ENCODE data around the gene CLHC1. TPM values are rescaled to one million over a fixed set of nuclear protein-coding genes. Genes with fewer than 3 reads are reported as not detected.

Gene CLHC1
- total RNA-seq, 1 donor = 14.5 TPM

- Histone ChIP-seq H3K4me2 (ENCODE audit: insufficient read depth, low read length) (peak overlapping the region; percentile 99), H2AFZ (ENCODE audit: low read length) (peak overlapping the region; percentile 98), H3K9me3 (ENCODE audit: low read depth, low read length) (no peaks in the 10 kb centered on the region), H4K20me1 (ENCODE audit: insufficient read depth, low read length) (peaks cover 21% of the 10 kb centered on the region), H3K27me3 (ENCODE audit: insufficient read depth, low read length) (no peaks in the 10 kb centered on the region), H3K79me2 (ENCODE audit: insufficient read depth, low read length) (peaks cover 65% of the 10 kb centered on the region), H3K36me3 (ENCODE audit: insufficient read depth, low read length) (peaks cover 40% of the 10 kb centered on the region), H3K4me3 (ENCODE audit: insufficient read depth, low read length) (peak overlapping the region; percentile 96), H3K27ac (ENCODE audit: low read depth, low read length) (peak overlapping the region; percentile 99), H3K4me1 (ENCODE audit: insufficient read depth, low read length) (peaks cover 31% of the 10 kb centered on the region)
- DNase-seq (ENCODE audit: insufficient read length, low spot score, missing footprints) = peak; percentile 87
- TF ChIP-seq CTCF (IDR thresholded peaks at IDR 0.05; ENCODE audit: extremely low read depth, low read depth, low read length) = no peak
Measured at GRCh38 chr2:55232863-55233657, 967 bp upstream of the CLHC1 start.

GRCh38 chr2:55231546-55232083, 478 bp downstream of the CLHC1 start:
- no peak for DNase-seq (ENCODE audit: insufficient read length, low spot score, missing footprints)
- peaks cover 31% of the 10 kb centered on the region for H3K4me1 ChIP-seq (ENCODE audit: insufficient read depth, low read length)
- peak overlapping the region; percentile 98 for H2AFZ ChIP-seq (ENCODE audit: low read length)
- peaks cover 34% of the 10 kb centered on the region for H3K36me3 ChIP-seq (ENCODE audit: insufficient read depth, low read length)
- no peak for TF ChIP-seq CTCF (IDR thresholded peaks at IDR 0.05; ENCODE audit: extremely low read depth, low read depth, low read length)
- peaks cover 75% of the 10 kb centered on the region for H3K79me2 ChIP-seq (ENCODE audit: insufficient read depth, low read length)
- H3K4me2 ChIP-seq (ENCODE audit: insufficient read depth, low read length) = peak overlapping the region; percentile 99
- no peaks in the 10 kb centered on the region for H3K9me3 ChIP-seq (ENCODE audit: low read depth, low read length)
- peak overlapping the region; percentile 99 for H3K27ac ChIP-seq (ENCODE audit: low read depth, low read length)
- peak overlapping the region; percentile 96 for H3K4me3 ChIP-seq (ENCODE audit: insufficient read depth, low read length)
- H4K20me1 ChIP-seq (ENCODE audit: insufficient read depth, low read length) = peaks cover 29% of the 10 kb centered on the region
- no peaks in the 10 kb centered on the region for H3K27me3 ChIP-seq (ENCODE audit: insufficient read depth, low read length)

DNA sequence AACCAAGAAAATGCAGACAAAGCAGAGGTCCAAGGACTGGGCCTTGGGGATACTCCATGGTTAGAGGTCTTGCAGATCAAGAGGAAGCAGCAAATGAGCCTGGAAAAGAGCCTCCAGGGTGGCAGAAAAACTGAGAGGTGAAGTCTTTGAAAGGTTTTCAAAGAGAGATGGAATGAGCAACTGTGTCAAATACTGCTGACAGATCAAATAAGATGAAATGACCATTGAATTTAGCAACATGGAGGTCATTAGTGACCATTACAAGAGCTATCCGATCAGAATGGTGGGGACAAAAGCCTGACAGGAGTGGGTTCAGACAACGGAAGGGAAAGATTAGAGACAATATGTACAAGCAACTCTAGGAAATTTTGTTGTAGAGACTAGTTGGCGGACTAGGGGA, 1.5 kb downstream of the CLHC1 start:
- peaks cover 29% of the 10 kb centered on the region for H3K4me1 ChIP-seq (ENCODE audit: insufficient read depth, low read length)
- no peak for DNase-seq (ENCODE audit: insufficient read length, low spot score, missing footprints)
- TF ChIP-seq CTCF (IDR thresholded peaks at IDR 0.05; ENCODE audit: extremely low read depth, low read depth, low read length) = no peak
- H3K36me3 ChIP-seq (ENCODE audit: insufficient read depth, low read length) = peaks cover 23% of the 10 kb centered on the region
- H3K4me3 ChIP-seq (ENCODE audit: insufficient read depth, low read length) = peak overlapping the region; percentile 6
- no peaks in the 10 kb centered on the region for H3K9me3 ChIP-seq (ENCODE audit: low read depth, low read length)
- H3K79me2 ChIP-seq (ENCODE audit: insufficient read depth, low read length) = peaks cover 77% of the 10 kb centered on the region
- H2AFZ ChIP-seq (ENCODE audit: low read length) = no peak overlapping the region
- no peaks in the 10 kb centered on the region for H3K27me3 ChIP-seq (ENCODE audit: insufficient read depth, low read length)
- no peak overlapping the region for H3K27ac ChIP-seq (ENCODE audit: low read depth, low read length)
- peaks cover 28% of the 10 kb centered on the region for H4K20me1 ChIP-seq (ENCODE audit: insufficient read depth, low read length)
- H3K4me2 ChIP-seq (ENCODE audit: insufficient read depth, low read length) = no peak overlapping the region

GRCh38 chr2:55229221-55229620, 2.9 kb downstream of the CLHC1 start:
- H3K9me3 ChIP-seq (ENCODE audit: low read depth, low read length) = no peaks in the 10 kb centered on the region
- no peak overlapping the region for H2AFZ ChIP-seq (ENCODE audit: low read length)
- no peak for TF ChIP-seq CTCF (IDR thresholded peaks at IDR 0.05; ENCODE audit: extremely low read depth, low read depth, low read length)
- no peaks in the 10 kb centered on the region for H3K27me3 ChIP-seq (ENCODE audit: insufficient read depth, low read length)
- H3K79me2 ChIP-seq (ENCODE audit: insufficient read depth, low read length) = peaks cover 69% of the 10 kb centered on the region
- peaks cover 17% of the 10 kb centered on the region for H3K4me1 ChIP-seq (ENCODE audit: insufficient read depth, low read length)
- no peak overlapping the region for H3K4me2 ChIP-seq (ENCODE audit: insufficient read depth, low read length)
- no peak overlapping the region for H3K4me3 ChIP-seq (ENCODE audit: insufficient read depth, low read length)
- DNase-seq (ENCODE audit: insufficient read length, low spot score, missing footprints) = no peak
- H3K27ac ChIP-seq (ENCODE audit: low read depth, low read length) = no peak overlapping the region
- H3K36me3 ChIP-seq (ENCODE audit: insufficient read depth, low read length) = peaks cover 10% of the 10 kb centered on the region
- peaks cover 21% of the 10 kb centered on the region for H4K20me1 ChIP-seq (ENCODE audit: insufficient read depth, low read length)
